T follicular helper cell (primary cell): Measurements from ENCODE around the gene UMAD1.

Source experiments
- DNase-seq: peaks from one replicate; pipeline ENCODE4 v3.0.0-alpha.2; 2020; ENCODE audit warnings: low read depth

Gene UMAD1

DNA sequence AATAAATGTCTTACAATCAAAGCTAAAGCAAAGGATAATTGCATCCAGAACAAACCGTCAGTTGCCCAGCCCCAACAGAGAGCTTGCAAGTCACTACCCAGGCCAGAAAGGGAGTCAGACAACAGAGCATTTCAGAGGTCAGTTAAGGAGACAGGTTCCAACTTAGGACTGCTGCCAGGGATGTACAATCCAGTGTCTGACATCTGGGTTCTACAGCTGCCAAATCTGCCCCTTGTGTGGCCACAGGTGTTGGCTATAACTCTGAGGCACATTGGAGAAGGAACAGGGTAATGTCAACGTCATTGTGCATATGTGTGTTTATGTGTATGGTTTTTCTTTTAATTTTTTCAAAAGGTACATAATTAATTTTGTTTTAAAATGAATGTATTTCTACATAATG is 242.8 kb downstream of the UMAD1 start:
- DNase-seq, result no peak

DNA sequence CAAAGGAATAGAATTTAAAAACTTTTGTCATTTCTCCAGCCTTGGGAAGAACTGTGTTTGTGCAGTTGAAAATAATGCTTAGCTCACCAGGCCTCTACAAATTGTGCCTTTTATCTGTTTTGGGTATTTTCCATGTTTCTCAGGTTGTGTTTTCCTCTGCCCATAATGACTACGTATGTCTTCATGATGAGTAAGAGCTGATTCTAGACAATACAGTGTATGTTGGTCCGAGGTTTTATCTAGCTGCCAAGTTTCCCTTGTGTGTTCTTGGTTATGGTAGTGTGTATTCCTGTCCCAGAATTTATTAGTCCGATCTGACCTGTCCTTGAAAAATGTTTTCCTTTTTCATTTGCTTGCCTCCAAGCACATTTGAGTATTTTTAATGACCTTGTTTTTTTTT is 244.3 kb downstream of the UMAD1 start:
- DNase-seq, result no peak

DNA sequence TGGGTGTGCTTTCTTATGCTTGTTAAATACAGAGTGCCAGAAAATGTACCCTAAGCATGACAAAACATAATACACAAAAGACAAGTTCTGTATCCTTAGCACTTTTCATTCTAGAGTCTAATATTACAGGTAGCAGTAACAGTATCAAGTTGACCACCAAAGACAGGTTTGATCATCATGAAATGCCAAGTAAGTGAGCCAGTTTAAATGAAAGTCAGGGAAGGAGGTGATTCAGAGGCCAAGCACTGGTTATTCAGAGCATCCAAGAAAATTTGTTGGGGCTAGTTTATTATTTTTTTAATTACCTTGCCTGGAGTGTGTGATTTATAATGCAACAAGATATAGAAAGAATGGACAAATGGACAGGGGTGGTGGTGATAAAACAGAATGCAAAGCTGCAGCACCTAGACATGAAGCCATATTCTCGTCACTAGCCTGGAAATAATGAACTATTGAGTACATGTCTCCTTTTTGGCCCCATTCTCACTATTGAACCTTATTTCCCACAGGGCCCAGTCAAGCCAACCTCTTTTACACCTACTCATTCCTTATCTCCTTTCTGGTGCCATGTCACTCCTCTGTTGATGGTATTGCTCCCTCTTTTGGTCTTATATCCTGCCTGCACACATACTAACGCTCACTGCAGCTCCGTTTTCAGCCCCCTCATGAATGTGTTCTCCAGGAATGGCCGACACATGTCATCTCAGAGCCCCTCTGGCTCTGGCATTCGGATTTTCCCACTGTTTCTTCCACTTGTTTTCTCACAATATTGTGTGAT is 249.4 kb downstream of the UMAD1 start:
- DNase-seq, result no peak

DNA sequence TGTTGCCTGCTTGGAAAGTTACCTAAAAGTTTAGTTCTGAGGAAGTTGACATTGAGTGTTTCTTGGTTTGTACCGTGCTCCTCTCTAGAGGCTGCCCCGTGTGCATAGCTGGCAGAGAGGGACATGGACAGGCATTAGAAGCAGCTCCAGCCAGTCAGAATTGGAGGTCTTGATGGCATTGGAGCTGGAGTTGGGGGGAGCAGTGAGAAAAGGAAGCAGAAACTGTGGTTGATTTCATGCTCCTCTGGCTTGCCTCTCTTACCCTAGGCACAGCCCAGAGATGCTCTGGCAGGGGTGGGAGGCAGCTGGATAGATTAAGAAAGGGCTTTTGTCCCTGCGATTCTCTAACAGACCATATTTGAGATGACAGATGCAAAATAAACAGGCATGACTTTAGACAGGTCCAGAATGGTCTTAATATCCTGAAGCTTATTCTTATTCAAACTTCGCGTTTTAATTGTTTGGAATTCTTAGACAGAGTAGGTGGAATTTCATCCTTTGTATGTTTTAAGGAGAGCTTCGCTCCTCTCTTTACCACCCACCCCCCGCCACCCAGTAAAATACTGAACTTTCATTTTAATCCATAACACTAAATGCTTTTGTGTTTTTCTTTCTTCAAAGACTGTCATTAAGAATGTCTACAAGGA is 254.6 kb downstream of the UMAD1 start:
- no peak for DNase-seq

DNA sequence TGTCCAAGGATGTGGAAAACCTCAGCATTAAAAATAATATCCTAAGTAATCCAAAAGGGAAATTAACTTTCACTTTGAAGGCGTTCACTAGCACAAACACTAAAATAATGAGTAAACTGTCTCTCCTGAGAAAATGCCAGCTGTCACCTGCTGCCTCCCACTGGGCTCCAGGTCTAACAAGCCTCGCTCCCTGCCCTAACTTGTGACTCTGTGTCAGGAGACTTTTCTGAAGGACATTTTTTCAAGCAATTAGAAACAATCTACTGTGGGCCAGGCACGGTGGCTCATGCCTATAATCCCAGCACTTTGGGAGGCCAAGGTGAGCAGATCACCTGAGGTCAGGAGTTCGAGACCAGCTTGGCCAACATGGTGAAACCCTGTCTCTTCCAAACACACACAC is 255.2 kb downstream of the UMAD1 start:
- DNase-seq, result no peak

DNA sequence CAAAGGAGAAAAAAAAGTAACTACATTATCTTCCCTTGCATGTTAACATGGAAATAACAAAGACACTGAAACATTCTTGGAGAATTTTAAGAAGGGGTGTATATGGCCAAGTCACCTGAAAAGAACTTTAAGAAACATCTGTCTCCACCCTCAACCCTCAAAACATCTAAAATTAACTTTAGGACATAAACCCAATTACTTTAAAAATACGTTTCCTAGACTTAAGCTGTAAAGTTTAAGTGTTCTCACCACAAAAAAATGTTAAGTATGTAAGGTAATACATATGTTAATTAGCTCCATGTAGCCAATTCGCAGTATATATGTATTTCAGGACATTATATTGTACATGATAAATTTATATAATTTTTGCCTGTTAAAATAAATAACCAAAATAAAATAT is 257.0 kb downstream of the UMAD1 start:
- DNase-seq, result no peak

DNA sequence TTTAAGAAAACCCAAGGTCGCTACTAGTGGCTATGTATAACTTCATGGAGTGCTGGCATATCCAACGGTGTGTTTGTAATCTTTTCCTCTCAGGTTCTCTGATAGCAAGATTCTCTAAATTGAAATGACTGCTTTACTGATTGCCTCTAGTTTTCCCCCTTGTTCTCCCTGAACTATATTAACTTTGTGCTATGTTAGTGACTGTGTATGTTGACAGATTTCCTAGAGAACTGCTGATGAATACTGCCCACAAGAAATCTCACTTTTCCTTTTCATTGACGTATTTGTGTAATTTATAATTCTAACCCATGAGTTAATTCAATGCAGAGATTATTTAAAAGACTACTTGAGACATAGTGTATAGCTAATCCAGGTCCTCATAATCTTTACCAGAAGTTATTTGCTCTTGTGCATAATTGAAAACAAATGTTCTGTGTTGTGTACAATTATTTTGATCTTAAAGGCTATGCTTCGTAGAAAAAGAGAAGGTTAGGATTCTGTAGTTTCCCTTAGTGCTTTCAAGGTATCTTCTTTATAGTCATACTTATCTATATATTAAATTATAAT is 257.5 kb downstream of the UMAD1 start:
- DNase-seq, result no peak

DNA sequence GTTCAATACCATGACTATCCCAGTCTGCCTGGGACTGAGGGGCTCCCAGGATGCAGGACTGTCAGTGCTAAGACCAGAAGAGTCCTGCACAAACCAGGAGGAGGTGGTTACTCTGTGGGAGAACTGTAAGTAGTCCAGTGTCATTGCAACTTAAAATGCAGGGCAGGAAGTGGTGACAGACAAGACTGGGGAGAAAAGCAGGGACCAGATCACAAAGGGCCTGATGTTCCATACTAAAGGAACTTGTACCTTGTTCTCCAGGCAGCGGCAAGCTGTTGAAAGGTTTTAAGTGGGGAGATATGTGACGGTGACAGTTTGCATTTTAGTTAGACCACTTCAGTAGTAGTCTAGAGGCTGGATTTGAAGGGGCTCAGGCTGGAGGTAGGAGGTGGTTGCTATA is 262.3 kb downstream of the UMAD1 start:
- no peak for DNase-seq

DNA sequence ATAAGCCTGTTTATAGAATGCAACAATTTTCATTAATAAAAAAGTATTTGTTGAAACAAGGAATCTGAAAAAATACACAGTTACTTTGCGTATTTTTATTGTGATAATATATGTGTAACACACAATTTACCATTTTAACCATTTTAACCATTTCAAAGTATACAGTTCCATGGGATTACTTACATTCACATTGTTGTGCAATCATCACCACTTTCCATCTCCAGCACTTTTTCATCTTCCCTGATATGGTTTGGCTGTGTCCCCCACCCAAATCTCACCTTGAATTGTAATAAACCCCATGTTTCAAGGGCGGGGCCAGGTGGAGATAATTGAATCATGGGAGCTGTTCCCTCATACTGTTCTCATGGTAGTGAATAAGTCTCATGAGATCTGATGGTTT is 266.8 kb downstream of the UMAD1 start:
- DNase-seq, result no peak

DNA sequence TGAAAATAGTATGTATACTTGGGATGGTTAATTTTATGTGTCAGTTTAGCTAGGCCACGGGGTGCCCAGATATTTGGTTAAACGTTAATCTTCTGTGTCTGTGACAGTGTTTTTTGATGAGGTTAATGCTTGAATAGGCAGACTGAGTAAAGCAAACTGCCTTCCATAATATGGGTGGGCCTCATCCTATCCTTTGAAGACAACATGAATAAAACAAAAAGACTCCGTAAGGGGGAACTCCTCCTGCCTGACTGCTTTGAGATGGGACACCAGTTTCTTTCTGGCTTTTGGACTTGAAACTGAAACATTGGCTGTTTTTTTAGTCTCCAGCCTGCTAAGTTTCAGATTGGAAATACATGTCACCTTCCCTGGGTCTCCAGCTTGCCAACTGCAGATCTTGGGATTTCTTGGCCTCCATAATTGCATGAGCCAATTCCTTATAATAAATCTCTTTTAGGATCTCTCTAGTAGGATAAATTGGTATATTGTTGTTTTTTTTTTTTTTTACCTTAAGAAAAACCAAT is 268.1 kb downstream of the UMAD1 start:
- DNase-seq, result no peak

DNA sequence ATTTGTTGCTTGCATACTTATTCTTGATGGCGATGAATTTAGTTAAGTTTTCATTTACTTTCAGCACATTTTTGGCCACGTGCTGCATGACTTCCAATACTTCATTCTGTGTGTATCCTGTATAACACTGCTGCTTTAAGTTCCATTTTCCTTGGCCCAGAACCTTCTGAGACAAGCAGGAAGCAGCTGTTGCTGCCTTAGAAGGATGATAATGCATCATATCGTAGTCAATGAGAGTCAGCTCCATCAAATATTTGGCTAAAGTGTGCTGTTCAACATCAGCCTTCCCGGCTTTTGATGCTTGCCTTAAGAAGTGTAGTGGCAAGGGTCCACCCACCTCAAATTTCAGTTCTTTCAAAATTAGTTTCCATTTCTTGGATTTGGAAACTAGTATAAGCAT is 268.8 kb downstream of the UMAD1 start:
- no peak for DNase-seq

DNA sequence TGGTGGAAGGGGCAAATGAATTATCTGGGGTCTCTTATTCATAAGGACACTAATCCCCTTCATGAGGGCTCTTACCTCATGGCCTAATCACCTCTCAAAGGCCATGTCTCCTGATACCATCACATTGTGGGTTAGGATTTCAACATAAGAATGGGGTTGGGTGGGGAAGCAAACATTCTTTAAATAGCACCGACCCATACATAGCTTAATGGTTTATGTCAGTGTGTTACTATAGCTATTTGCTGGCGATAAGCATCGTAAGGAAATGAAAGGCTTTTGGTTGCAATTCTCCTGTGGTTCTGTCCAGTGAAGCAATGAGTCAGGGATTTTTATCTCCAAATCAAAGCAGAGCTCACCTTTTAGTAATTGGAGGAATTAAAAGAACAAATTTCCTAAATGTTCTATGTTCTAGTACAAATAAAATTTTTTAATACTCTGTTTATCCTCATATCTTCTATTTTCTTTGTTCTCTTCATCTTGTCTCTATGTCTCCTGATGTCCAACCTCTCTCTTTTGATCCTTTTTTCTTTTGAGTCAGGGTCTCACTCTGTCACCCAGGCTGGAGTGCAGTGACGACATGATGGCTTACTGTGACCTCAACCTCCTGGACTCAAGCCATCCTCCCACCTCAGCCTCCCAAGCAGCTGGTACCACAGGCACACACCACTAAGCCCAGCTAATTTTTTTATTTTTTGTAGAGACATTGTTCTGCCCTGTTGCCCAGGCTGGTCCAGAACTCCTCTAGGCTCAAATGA is 271.0 kb downstream of the UMAD1 start:
- DNase-seq, result no peak

DNA sequence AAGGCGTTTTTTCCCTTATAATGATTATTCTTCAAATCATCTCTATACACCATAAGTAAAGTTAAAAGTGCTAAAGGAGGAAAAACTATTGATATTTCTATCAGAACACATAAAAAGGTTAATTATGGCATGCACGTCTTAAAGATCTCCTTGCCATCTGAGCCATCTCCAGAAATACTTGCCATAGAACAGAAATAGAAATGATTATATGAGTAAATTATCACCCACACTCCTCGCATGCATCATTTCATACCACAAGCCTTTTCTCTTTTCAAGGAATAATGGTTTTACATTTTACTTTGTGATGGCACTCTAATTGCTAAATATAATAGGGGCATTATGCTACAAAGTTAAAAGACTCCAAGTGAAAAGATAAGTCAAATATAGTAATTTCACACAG is 272.4 kb downstream of the UMAD1 start:
- DNase-seq, result no peak

DNA sequence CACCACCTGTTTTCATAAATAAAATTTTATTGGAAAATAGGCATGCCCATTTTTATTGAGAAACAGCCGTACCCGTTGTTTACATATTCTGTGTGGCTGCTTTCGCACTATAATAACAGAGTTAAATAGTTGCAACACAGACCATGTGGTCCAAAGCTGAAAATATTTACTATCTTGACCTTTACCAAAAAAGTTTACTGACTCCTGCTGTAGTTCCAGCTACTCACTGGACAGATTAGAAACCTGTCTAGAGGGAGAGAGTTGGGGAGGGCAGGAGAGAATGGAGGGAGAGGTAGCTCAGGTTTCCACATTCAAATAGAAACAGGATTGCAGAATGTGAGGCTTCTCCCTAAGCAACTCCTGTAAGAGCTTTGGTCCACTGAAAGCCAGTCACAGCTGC is 273.0 kb downstream of the UMAD1 start:
- DNase-seq, result no peak

DNA sequence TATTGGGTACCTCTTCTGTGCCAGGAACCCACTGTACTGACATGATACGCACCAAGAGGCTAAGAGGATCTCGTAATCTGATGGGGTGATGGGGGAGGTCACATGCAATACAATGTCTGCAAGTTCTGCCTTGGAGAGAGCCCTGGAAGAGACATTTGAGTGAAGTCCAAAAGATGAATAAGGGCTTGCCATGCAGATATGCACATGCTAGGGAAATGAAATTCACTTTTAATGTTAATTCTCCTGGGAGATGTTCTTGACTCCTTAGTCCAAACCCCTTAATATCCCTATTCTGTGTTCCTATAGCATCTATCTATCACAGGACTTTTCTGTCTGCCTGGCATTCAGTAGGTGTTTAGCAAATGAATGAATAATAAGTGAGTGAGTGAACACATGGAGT is 274.0 kb downstream of the UMAD1 start:
- DNase-seq, result no peak

DNA sequence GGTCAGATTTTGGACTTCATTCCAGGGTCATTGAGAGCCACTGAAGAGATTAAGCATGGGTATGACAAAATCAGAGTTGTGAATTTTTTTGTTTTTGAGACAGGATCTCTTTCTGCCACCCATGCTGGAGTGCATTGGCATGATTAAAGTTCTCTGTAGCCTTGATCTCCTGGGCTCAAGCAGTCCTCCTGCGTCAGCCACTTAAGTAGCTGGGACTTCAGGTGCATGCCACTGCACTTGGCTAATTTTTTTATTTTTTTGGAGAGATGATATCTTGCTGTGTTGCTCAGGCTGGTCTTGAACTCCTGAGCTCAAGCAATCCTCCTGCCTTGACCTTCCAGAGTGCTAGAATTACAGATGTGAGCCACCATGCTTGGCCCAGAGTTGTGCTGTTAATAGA is 275.5 kb downstream of the UMAD1 start:
- DNase-seq, result no peak

DNA sequence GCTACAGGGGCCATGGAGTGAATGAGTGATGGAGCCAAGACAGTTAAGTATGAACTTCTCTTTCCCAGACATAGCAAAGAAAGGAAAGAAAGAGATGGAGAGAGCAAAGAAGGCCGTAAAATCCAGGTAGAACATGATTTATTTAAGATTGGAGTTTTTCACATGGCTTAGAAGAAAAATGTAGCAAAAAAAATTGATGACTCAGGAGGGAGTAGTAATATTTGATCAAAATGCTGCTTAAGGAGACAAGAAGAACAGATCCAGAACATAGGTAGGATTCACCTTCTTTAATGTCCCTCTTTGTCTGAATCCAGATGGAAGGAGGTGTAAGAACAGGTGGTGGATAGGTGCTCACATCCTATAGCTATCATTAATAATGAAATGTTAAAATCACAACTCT is 277.0 kb downstream of the UMAD1 start:
- DNase-seq, result no peak

DNA sequence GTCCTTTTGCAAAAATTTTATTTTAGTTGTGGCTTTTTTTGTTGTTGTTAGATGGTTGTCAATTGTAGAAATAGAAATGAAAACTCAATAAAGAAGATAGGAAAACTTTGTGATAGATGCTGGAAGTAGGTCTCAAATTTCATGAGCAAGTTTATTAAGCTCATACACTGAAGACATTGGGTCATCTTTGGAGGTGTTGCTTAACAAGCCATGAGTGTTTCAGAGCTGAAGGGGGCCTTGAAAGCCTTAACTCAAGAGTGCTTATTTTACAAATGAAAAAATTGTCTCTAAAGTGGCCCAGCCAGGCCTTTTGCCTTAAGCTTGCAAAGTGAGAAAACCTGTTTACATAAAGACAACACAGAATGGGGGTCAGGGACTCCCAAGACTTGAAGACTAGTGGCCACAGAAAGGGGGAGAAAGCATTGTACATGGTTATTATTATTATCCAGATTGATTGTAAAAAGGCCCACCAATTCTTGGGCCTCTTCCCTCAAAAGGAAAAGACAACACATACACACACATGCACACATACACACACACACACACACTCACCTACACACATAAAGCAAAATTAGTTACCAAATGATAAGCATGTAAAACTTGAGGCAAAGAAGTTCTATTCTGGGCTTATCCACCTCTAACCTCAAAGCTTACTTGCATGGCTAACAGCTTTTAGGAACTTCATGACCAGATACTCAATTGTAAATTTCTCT is 278.3 kb downstream of the UMAD1 start:
- DNase-seq, result no peak

DNA sequence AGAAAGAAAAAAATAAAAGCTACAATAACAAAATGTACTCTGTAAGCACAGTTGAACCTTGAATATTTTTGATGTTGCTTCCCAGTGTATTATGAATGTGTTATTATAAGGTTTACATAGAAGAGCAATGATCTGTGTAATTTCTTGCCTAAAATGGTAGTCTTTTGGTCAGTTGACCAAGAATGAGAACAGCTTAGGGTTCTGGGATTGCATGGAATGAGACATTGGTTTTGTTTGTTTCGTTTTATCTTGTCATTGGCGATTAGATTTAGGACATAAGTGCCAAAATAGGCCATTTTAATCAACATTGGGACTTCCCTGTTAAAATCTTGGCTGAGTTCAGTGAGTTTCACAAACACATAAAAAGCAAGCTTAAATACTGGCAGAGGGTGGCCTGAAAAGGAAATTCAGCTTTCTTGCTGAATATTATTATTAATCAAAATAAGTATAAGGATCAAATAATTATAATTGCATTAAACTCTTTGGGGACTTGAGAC is 278.9 kb downstream of the UMAD1 start:
- no peak for DNase-seq

DNA sequence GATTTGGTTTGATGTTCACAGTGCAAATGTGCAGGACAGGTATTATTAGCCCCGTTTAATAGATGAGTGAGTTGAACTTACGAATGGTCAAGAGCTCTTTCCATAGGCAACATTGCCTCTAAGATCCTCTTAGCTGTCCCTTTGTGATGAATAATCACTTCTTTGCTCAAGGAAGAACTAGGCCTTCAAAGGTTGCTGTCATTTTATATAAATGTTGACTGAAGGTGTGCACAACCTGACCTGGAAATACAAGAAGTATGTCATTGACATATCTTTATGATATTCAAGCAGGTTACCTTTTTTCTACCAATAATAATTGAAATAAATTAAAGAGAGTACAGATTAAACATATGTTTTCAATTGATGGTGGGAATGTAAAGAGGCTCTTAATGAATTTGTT is 279.5 kb downstream of the UMAD1 start:
- DNase-seq, result no peak

DNA sequence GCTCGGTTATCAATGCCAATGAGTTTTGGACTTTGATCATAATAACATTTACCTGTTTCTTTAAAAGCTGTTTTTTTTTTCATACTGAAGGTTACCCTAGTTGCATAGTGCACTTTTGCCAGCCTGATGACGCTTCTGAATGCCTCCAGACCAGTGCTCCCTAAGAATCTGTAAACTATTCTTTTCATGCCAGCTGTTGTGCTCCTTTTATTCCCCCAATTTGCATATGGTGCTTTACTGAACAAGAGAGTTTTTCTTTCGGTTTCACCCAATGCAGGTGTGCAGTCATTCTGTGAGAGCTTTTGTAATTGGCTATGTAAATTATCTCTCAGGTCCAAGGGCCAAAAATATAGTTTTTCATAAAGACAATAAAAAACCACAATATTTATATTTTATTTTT is 279.9 kb downstream of the UMAD1 start:
- DNase-seq, result no peak

DNA sequence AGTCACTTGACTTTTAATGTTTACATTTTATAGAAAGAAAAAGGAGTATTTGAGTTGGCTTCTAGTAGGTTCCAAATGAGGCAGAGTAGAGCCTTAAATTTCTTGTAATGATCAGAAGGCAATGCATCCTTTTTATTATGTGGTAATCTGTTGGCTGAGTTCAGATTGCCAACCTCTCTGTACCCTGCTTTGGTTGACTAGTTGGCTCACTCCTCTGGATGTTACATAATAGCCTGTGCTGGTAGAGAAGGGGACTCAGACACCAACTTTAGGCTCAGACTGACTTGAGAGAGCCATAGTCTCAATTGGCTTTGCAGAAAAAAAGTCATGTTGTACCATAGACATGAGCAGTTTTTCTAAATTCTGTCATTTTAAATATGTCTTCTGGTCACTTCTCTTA is 281.3 kb downstream of the UMAD1 start:
- no peak for DNase-seq
